Mesendoderm (in vitro differentiated cells): ENCODE data around the gene DNER.

Experiments used
- DNase-seq: peaks from one replicate; pipeline ENCODE4 v3.0.0; 2013
- H2AK5ac ChIP-seq: 2 replicates; pipeline ENCODE4 v1.6.1; 2013; ENCODE audit warnings: low read length, inconsistent platforms
- H2BK120ac ChIP-seq: 2 replicates; pipeline ENCODE4 v1.6.1; 2013; ENCODE audit warnings: low read depth, mild to moderate bottlenecking, low read length, moderate library complexity, mixed read lengths
- H2BK15ac ChIP-seq: replicated peaks from 2 replicates; pipeline ENCODE4 v1.6.1; 2013; ENCODE audit warnings: low read depth, mild to moderate bottlenecking, moderate library complexity
- H2BK5ac ChIP-seq: 2 replicates; pipeline ENCODE4 v1.6.1; 2013; ENCODE audit warnings: low read length, inconsistent platforms
- H3K18ac ChIP-seq: 2 replicates; pipeline ENCODE4 v1.6.1; 2013; ENCODE audit warnings: mild to moderate bottlenecking, low read length, mixed read lengths
- H3K23ac ChIP-seq: one replicate; pipeline ENCODE4 v1.6.1; 2013; ENCODE audit warnings: low read length
- H3K27ac ChIP-seq: 2 replicates; pipeline ENCODE4 v1.5.1; 2013; ENCODE audit warnings: low read depth, mild to moderate bottlenecking, inconsistent platforms, low read length, moderate library complexity
- H3K27me3 ChIP-seq: 2 replicates; pipeline ENCODE4 v1.6.1; 2013; ENCODE audit warnings: low read length, control low read depth, mild to moderate bottlenecking, inconsistent platforms; ENCODE audit not compliant: insufficient read depth, poor library complexity
- H3K36me3 ChIP-seq: 2 replicates; pipeline ENCODE4 v1.6.1; 2013; ENCODE audit warnings: low read length, inconsistent platforms; ENCODE audit not compliant: control insufficient read depth, insufficient read depth
- H3K4ac ChIP-seq: one replicate; pipeline ENCODE4 v1.6.1; 2013; ENCODE audit warnings: low read depth, mild to moderate bottlenecking, low read length, moderate library complexity
- H3K4me1 ChIP-seq: 2 replicates; pipeline ENCODE4 v1.6.1; 2013; ENCODE audit warnings: low read depth, low read length, inconsistent platforms; ENCODE audit not compliant: control insufficient read depth
- H3K4me2 ChIP-seq: 2 replicates; pipeline ENCODE4 v1.6.1; 2013; ENCODE audit warnings: low read length
- H3K4me3 ChIP-seq: 2 replicates; pipeline ENCODE4 v1.5.1; 2013; ENCODE audit warnings: mild to moderate bottlenecking, low read length
- H3K56ac ChIP-seq: one replicate; pipeline ENCODE4 v1.6.1; 2013; ENCODE audit warnings: low read length
- H3K79me1 ChIP-seq: 2 replicates; pipeline ENCODE4 v1.6.1; 2013; ENCODE audit warnings: low read length, inconsistent platforms
- H3K79me2 ChIP-seq: 2 replicates; pipeline ENCODE4 v1.6.1; 2013; ENCODE audit warnings: mild to moderate bottlenecking, low read length; ENCODE audit not compliant: control insufficient read depth, insufficient read depth
- H3K9ac ChIP-seq: 2 replicates; pipeline ENCODE4 v1.6.1; 2013; ENCODE audit warnings: low read length, inconsistent platforms
- H4K5ac ChIP-seq: one replicate; pipeline ENCODE4 v1.6.1; 2013; ENCODE audit warnings: low read length
- H4K8ac ChIP-seq: one replicate; pipeline ENCODE4 v1.6.1; 2013; ENCODE audit warnings: low read depth, mild to moderate bottlenecking, control low read depth, low read length, moderate library complexity
- WGBS: extraction: QIAGEN DNeasy Blood & Tissue Kit; methylation state at CpG from one replicate; pipeline ENCODE4 v1.1.7; 2013; ENCODE audit warnings: low lambda C conversion rate, missing lambda C conversion rate; ENCODE audit not compliant: insufficient coverage; ENCODE audit errors: extremely low coverage; 5-methylcytosine and 5-hydroxymethylcytosine counted together

DNER gene

GRCh38 chr2:229410946-229411345, 303.4 kb downstream of the DNER start:
- Histone ChIP-seq H4K5ac (no peak overlapping the region), H3K79me2 (no peaks in the 10 kb centered on the region), H2BK5ac (no peak overlapping the region), H2BK15ac (no peak overlapping the region), H4K8ac (no peak overlapping the region), H3K9ac (no peak overlapping the region), H3K23ac (no peak overlapping the region), H3K4me1 (peaks cover 12% of the 10 kb centered on the region), H2AK5ac (no peak overlapping the region), H2BK120ac (no peak overlapping the region), H3K79me1 (no peaks in the 10 kb centered on the region), H3K56ac (no peak overlapping the region), H3K27ac (no peak overlapping the region), H3K4ac (no peak overlapping the region), H3K4me3 (no peak overlapping the region), H3K18ac (no peak overlapping the region), H3K27me3 (no peaks in the 10 kb centered on the region), H3K36me3 (no peaks in the 10 kb centered on the region), H3K4me2 (no peak overlapping the region)
- DNase-seq, result no peak
- no CpG with 5 or more reads among the region's 5 CpGs for WGBS

GRCh38 chr2:229410264-229410663, 304.1 kb downstream of the DNER start:
- Histone ChIP-seq H3K79me2 (no peaks in the 10 kb centered on the region), H3K4me1 (peaks cover 12% of the 10 kb centered on the region), H2BK120ac (no peak overlapping the region), H2BK5ac (peak overlapping the region; percentile 48), H3K18ac (peak overlapping the region; percentile 60), H3K27me3 (no peaks in the 10 kb centered on the region), H3K23ac (no peak overlapping the region), H3K79me1 (no peaks in the 10 kb centered on the region), H4K8ac (no peak overlapping the region), H3K9ac (no peak overlapping the region), H3K4me2 (no peak overlapping the region), H3K56ac (peak overlapping the region; percentile 53), H2AK5ac (no peak overlapping the region), H2BK15ac (no peak overlapping the region), H3K4me3 (no peak overlapping the region), H3K4ac (no peak overlapping the region), H3K36me3 (no peaks in the 10 kb centered on the region), H4K5ac (no peak overlapping the region), H3K27ac (no peak overlapping the region)
- no CpG with 5 or more reads among the region's 6 CpGs for WGBS
- DNase-seq, result no peak

- 100% methylated on average over 1 of the region's 4 CpGs for WGBS
- no peak overlapping the region for H2BK5ac ChIP-seq
- no peaks in the 10 kb centered on the region for H3K27me3 ChIP-seq
- H3K9ac ChIP-seq, result no peak overlapping the region
- no peak overlapping the region for H3K4ac ChIP-seq
- H3K79me1 ChIP-seq, result no peaks in the 10 kb centered on the region
- H3K79me2 ChIP-seq, result no peaks in the 10 kb centered on the region
- H2AK5ac ChIP-seq, result no peak overlapping the region
- peak; percentile 85 for DNase-seq
- no peak overlapping the region for H3K4me2 ChIP-seq
- H3K4me3 ChIP-seq, result no peak overlapping the region
- no peaks in the 10 kb centered on the region for H3K36me3 ChIP-seq
- H4K8ac ChIP-seq, result no peak overlapping the region
- no peak overlapping the region for H2BK120ac ChIP-seq
- no peak overlapping the region for H3K27ac ChIP-seq
- H3K18ac ChIP-seq, result no peak overlapping the region
- no peak overlapping the region for H3K56ac ChIP-seq
- no peak overlapping the region for H3K23ac ChIP-seq
- peak overlapping the region; percentile 96 for H2BK15ac ChIP-seq
- peaks cover 12% of the 10 kb centered on the region for H3K4me1 ChIP-seq
- H4K5ac ChIP-seq, result no peak overlapping the region
Observed at GRCh38 chr2:229409751-229410181, 304.6 kb downstream of the DNER start.

GRCh38 chr2:229408962-229409361, 305.4 kb downstream of the DNER start:
- no peak overlapping the region for H3K4ac ChIP-seq
- no peaks in the 10 kb centered on the region for H3K79me1 ChIP-seq
- no CpG with 5 or more reads among the region's 3 CpGs for WGBS
- H3K36me3 ChIP-seq, result no peaks in the 10 kb centered on the region
- peak overlapping the region; percentile 88 for H2BK15ac ChIP-seq
- H2BK5ac ChIP-seq, result peak overlapping the region; percentile 76
- peak overlapping the region; percentile 56 for H4K8ac ChIP-seq
- no peak overlapping the region for H4K5ac ChIP-seq
- peak overlapping the region; percentile 98 for H2BK120ac ChIP-seq
- H3K4me1 ChIP-seq, result peaks cover 12% of the 10 kb centered on the region
- no peaks in the 10 kb centered on the region for H3K27me3 ChIP-seq
- no peak overlapping the region for H3K4me2 ChIP-seq
- H3K4me3 ChIP-seq, result no peak overlapping the region
- H3K56ac ChIP-seq, result no peak overlapping the region
- H3K23ac ChIP-seq, result no peak overlapping the region
- H3K9ac ChIP-seq, result no peak overlapping the region
- DNase-seq, result no peak
- H3K27ac ChIP-seq, result no peak overlapping the region
- H3K79me2 ChIP-seq, result no peaks in the 10 kb centered on the region
- no peak overlapping the region for H2AK5ac ChIP-seq
- H3K18ac ChIP-seq, result peak overlapping the region; percentile 94

- Histone ChIP-seq H3K79me1 (no peaks in the 10 kb centered on the region), H3K36me3 (no peaks in the 10 kb centered on the region), H3K56ac (no peak overlapping the region), H3K4me3 (no peak overlapping the region), H3K4me1 (peaks cover 12% of the 10 kb centered on the region), H2AK5ac (no peak overlapping the region), H2BK5ac (no peak overlapping the region), H3K4me2 (no peak overlapping the region), H4K5ac (no peak overlapping the region), H3K27ac (no peak overlapping the region), H4K8ac (no peak overlapping the region), H3K79me2 (no peaks in the 10 kb centered on the region), H2BK15ac (no peak overlapping the region), H3K9ac (no peak overlapping the region), H3K23ac (no peak overlapping the region), H3K18ac (no peak overlapping the region), H2BK120ac (no peak overlapping the region), H3K4ac (no peak overlapping the region), H3K27me3 (no peaks in the 10 kb centered on the region)
- peak; percentile 92 for DNase-seq
- no CpG with 5 or more reads among the region's 1 CpG for WGBS
Observed at GRCh38 chr2:229408356-229408755, 306.0 kb downstream of the DNER start.

GRCh38 chr2:229407170-229407569, 307.2 kb downstream of the DNER start:
- Histone ChIP-seq H3K79me2 (no peaks in the 10 kb centered on the region), H3K9ac (no peak overlapping the region), H3K56ac (no peak overlapping the region), H3K4me2 (no peak overlapping the region), H4K5ac (no peak overlapping the region), H3K36me3 (no peaks in the 10 kb centered on the region), H2BK5ac (no peak overlapping the region), H3K79me1 (no peaks in the 10 kb centered on the region), H3K4me1 (peaks cover 12% of the 10 kb centered on the region), H3K18ac (no peak overlapping the region), H4K8ac (no peak overlapping the region), H3K4ac (no peak overlapping the region), H2AK5ac (no peak overlapping the region), H3K27ac (no peak overlapping the region), H3K23ac (no peak overlapping the region), H2BK15ac (no peak overlapping the region), H3K27me3 (no peaks in the 10 kb centered on the region), H3K4me3 (no peak overlapping the region), H2BK120ac (no peak overlapping the region)
- peak; percentile 47 for DNase-seq
- no CpG with 5 or more reads among the region's 13 CpGs for WGBS
